HL-60 (cell line): ENCODE measurements around the gene TMEM60.
A peak's percentile ranks its signal among the peaks of the same experiment; 100 is the strongest.

Experiments
- GABPA ChIP-seq: IDR thresholded peaks from 2 replicates; pipeline ENCODE4 v1.6.1; 2012; ENCODE audit warnings: low read depth
- POLR2AphosphoS5 ChIP-seq: IDR thresholded peaks from 2 replicates; pipeline ENCODE4 v1.6.1; 2012; ENCODE audit warnings: low read depth
- SPI1 ChIP-seq: IDR thresholded peaks from 2 replicates; pipeline ENCODE4 v1.6.1; 2012; ENCODE audit warnings: low read depth, mild to moderate bottlenecking, borderline replicate concordance
- TF ChIP-seq, protein P1 (sequence below): IDR thresholded peaks from one replicate; pipeline ENCODE4 v1.5.1; 2011; ENCODE audit warnings: low read length, control low read depth, inconsistent platforms; ENCODE audit not compliant: insufficient read depth
- TF ChIP-seq, protein P2 (sequence below): IDR thresholded peaks from 2 replicates; pipeline ENCODE4 v1.6.1; 2012; ENCODE audit warnings: low read depth; ENCODE audit not compliant: insufficient replicate concordance

DNA sequence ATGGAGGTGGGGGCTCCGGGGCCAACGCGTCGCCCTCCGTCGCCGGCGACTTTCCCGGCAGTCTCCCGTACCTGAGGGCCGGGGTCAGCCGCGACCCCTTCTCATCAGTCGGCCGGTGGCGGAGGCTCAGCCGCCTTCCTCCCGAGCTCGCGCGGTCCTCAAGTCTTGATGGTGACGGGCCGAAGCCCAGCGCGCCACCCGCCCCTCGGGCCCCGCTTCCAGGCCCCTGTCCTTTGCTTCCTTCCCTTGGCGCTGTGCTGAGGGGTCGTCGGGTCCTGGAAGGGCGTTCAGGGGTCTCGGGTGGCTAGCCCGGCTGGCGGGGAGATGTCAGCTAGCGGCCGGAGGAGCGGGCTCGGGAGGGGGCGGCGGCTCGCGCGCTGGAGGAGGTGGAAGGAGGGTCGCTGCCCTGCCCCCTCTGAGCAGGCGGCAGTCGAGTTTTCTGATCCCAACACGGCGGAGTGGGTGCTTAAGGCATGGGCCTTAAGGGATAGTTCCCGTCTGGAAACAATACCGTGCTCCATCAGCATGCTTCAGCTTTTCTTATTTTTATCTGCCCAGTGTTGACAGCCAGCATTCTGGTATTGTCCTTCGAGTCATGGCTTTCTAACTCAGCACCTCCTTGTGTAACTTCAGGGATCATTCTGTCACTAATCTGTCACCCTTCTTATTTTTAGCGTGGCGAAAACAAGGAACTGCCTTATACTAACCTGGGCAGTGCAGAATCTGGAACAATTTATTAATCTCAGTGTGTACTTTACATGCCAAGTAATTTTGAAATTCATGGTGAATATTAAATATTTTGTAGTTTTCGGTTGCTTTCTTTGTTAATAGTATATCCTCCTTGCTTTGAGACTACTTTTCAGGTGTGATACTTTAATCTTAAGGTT, 1.1 kb upstream of the TMEM60 start:
- TF ChIP-seq, protein P1, sequence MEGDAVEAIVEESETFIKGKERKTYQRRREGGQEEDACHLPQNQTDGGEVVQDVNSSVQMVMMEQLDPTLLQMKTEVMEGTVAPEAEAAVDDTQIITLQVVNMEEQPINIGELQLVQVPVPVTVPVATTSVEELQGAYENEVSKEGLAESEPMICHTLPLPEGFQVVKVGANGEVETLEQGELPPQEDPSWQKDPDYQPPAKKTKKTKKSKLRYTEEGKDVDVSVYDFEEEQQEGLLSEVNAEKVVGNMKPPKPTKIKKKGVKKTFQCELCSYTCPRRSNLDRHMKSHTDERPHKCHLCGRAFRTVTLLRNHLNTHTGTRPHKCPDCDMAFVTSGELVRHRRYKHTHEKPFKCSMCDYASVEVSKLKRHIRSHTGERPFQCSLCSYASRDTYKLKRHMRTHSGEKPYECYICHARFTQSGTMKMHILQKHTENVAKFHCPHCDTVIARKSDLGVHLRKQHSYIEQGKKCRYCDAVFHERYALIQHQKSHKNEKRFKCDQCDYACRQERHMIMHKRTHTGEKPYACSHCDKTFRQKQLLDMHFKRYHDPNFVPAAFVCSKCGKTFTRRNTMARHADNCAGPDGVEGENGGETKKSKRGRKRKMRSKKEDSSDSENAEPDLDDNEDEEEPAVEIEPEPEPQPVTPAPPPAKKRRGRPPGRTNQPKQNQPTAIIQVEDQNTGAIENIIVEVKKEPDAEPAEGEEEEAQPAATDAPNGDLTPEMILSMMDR, result no peak
- TF ChIP-seq POLR2AphosphoS5, result no peak
- TF ChIP-seq, protein P2, sequence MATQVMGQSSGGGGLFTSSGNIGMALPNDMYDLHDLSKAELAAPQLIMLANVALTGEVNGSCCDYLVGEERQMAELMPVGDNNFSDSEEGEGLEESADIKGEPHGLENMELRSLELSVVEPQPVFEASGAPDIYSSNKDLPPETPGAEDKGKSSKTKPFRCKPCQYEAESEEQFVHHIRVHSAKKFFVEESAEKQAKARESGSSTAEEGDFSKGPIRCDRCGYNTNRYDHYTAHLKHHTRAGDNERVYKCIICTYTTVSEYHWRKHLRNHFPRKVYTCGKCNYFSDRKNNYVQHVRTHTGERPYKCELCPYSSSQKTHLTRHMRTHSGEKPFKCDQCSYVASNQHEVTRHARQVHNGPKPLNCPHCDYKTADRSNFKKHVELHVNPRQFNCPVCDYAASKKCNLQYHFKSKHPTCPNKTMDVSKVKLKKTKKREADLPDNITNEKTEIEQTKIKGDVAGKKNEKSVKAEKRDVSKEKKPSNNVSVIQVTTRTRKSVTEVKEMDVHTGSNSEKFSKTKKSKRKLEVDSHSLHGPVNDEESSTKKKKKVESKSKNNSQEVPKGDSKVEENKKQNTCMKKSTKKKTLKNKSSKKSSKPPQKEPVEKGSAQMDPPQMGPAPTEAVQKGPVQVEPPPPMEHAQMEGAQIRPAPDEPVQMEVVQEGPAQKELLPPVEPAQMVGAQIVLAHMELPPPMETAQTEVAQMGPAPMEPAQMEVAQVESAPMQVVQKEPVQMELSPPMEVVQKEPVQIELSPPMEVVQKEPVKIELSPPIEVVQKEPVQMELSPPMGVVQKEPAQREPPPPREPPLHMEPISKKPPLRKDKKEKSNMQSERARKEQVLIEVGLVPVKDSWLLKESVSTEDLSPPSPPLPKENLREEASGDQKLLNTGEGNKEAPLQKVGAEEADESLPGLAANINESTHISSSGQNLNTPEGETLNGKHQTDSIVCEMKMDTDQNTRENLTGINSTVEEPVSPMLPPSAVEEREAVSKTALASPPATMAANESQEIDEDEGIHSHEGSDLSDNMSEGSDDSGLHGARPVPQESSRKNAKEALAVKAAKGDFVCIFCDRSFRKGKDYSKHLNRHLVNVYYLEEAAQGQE, result no peak
- TF ChIP-seq GABPA, result no peak
- peak; percentile 87 for TF ChIP-seq SPI1
